Measurements from ENCODE around the gene SELENOO. TPM values are rescaled to one million over a fixed set of nuclear protein-coding genes. Genes with fewer than 3 reads are reported as not detected.

Gene SELENOO
- polyA plus RNA-seq, 1 of the 3 experiments (the other 2 are of a cell fraction), result 26.7 TPM

GRCh38 chr22:50196256-50196655 lies 4.6 kb upstream of the SELENOO start:
- 92% methylated on average over 2 of the region's 18 CpGs for WGBS (ENCODE audit: low lambda C conversion rate)
- Histone ChIP-seq H3K27ac (ENCODE audit: low read depth in 2 of 2, low read length in 1 of 2) (no peak overlapping the region), H3K4me3 (ENCODE audit: low read depth in 2 of 2, low read length in 1 of 2) (no peak overlapping the region), H4K20me1 (ENCODE audit: insufficient read depth) (0 out of 2 replicates have a peak, but pooled peaks cover 2% of the 10 kb centered on the region), H3K79me2 (ENCODE audit: insufficient read depth) (peaks cover 18% of the 10 kb centered on the region), H3K4me2 (no peak overlapping the region), H3F3A (replicated peaks; ENCODE audit: insufficient read depth) (no peaks in the 10 kb centered on the region), H3K4me1 (ENCODE audit: control insufficient read depth in 1 of 2, insufficient read depth in 2 of 2, low read depth in 1 of 2, low read length in 1 of 2) (peaks cover 0 to 10% of the 10 kb centered on the region in 2 experiments; a peak in 1 of 4 replicates), H3K9me3 (no peaks in the 10 kb centered on the region), H3K9me2 (no peaks in the 10 kb centered on the region), H3K36me3 (replicated peaks in 1 of 2; ENCODE audit: control insufficient read depth in 1 of 2, insufficient read depth in 2 of 2, low read length in 1 of 2) (peaks cover 0 to 45% of the 10 kb centered on the region in 2 experiments), H3K27me3 (ENCODE audit: insufficient read depth) (no peaks in the 10 kb centered on the region), H2AFZ (ENCODE audit: low read depth) (no peak overlapping the region), H3K9ac (no peak overlapping the region)
- POLR2A ChIA-PET, result no interaction called here
- no peak for TF ChIP-seq JUND (IDR thresholded peaks at IDR 0.05)
- no peak for DNase-seq
- CTCF ChIA-PET, result interaction anchor here (1.6 kb wide), 1 partner anchor 47 kb away, joined by 4 read pairs; no protein-coding TSS in a partner anchor

GRCh38 chr22:50197000-50197800 lies 3.6 kb upstream of the SELENOO start:
- Histone ChIP-seq H3K4me3 (ENCODE audit: low read depth in 2 of 2, low read length in 1 of 2) (no peak overlapping the region), H4K20me1 (ENCODE audit: insufficient read depth) (peaks cover 4% of the 10 kb centered on the region), H3K27ac (ENCODE audit: low read depth in 2 of 2, low read length in 1 of 2) (no peak overlapping the region), H3K4me1 (ENCODE audit: control insufficient read depth in 1 of 2, insufficient read depth in 2 of 2, low read depth in 1 of 2, low read length in 1 of 2) (peaks cover 0 to 13% of the 10 kb centered on the region in 2 experiments; a peak in 1 of 4 replicates), H3K27me3 (ENCODE audit: insufficient read depth) (no peaks in the 10 kb centered on the region), H3K79me2 (ENCODE audit: insufficient read depth) (peaks cover 18% of the 10 kb centered on the region), H3F3A (replicated peaks; ENCODE audit: insufficient read depth) (no peaks in the 10 kb centered on the region), H3K9ac (no peak overlapping the region), H3K9me2 (no peaks in the 10 kb centered on the region), H2AFZ (ENCODE audit: low read depth) (no peak overlapping the region), H3K36me3 (replicated peaks in 1 of 2; ENCODE audit: control insufficient read depth in 1 of 2, insufficient read depth in 2 of 2, low read length in 1 of 2) (peaks cover 0 to 45% of the 10 kb centered on the region in 2 experiments), H3K9me3 (no peaks in the 10 kb centered on the region), H3K4me2 (no peak overlapping the region)
- POLR2A ChIA-PET, result no interaction called here
- TF ChIP-seq SIN3A (IDR thresholded peaks at IDR 0.05; ENCODE audit: borderline replicate concordance, low read depth, low read length) (no peak), TEAD4 (IDR thresholded peaks at IDR 0.05; ENCODE audit: borderline replicate concordance, insufficient read depth) (no peak), JUND (IDR thresholded peaks at IDR 0.05) (no peak), RAD21 (IDR thresholded peaks at IDR 0.05; ENCODE audit: low read length) (no peak), MEF2A (IDR thresholded peaks at IDR 0.05; ENCODE audit: borderline replicate concordance, low read depth) (no peak), ZBTB33 (IDR thresholded peaks at IDR 0.05; ENCODE audit: borderline replicate concordance, low read depth) (no peak), SMC3 (IDR thresholded peaks at IDR 0.05; ENCODE audit: low read depth, low read length) (no peak), CHD2 (IDR thresholded peaks at IDR 0.05; ENCODE audit: low read length, partially characterized antibody) (no peak), USF2 (IDR thresholded peaks at IDR 0.05; ENCODE audit: borderline replicate concordance, low read depth, low read length) (no peak), MXI1 (IDR thresholded peaks at IDR 0.05; ENCODE audit: low read depth, low read length) (no peak), GATA2 (CRISPR knock-in tag; IDR thresholded peaks at IDR 0.05) (no peak), RXRA (IDR thresholded peaks at IDR 0.05; ENCODE audit: borderline replicate concordance, low read depth) (no peak), PBX3 (IDR thresholded peaks at IDR 0.05) (no peak), FOXJ3 (CRISPR knock-in tag; IDR thresholded peaks at IDR 0.05) (no peak)
- CTCF ChIA-PET, result interaction anchor here (1.6 kb wide), 1 partner anchor 48 kb away, joined by 4 read pairs; no protein-coding TSS in a partner anchor
- no peak for DNase-seq
- WGBS (ENCODE audit: low lambda C conversion rate), result 86% methylated on average over 9 of the region's 23 CpGs
